Neural crest cell (in vitro differentiated cells): Measurements from ENCODE around the gene LINGO4. TPM values are rescaled to one million over a fixed set of nuclear protein-coding genes. Genes with fewer than 3 reads are reported as not detected.

ENCODE experiments used
- DNase-seq: peaks from one replicate; pipeline ENCODE4 v3.0.0; 2021; ENCODE audit warnings: low read depth, mixed read lengths, low spot score
- H3K27ac Mint-ChIP-seq: one replicate; pipeline ENCODE4 v1.8.0; 2021; ENCODE audit warnings: mild to moderate bottlenecking, mixed read lengths; ENCODE audit not compliant: unreplicated experiment
- H3K27me3 Mint-ChIP-seq: 2 replicates; pipeline ENCODE4 v1.8.0; 2021; ENCODE audit warnings: low read depth, mild to moderate bottlenecking, mixed read lengths
- H3K36me3 Mint-ChIP-seq: 2 replicates; pipeline ENCODE4 v1.8.0; 2021; ENCODE audit warnings: low read depth, mild to moderate bottlenecking, mixed read lengths
- H3K4me1 Mint-ChIP-seq: 2 replicates; pipeline ENCODE4 v1.8.0; 2021; ENCODE audit warnings: mixed read lengths
- H3K4me3 Mint-ChIP-seq: one replicate; pipeline ENCODE4 v1.8.0; 2021; ENCODE audit warnings: mild to moderate bottlenecking, mixed read lengths
- H3K9me3 Mint-ChIP-seq: 2 replicates; pipeline ENCODE4 v1.8.0; 2021; ENCODE audit warnings: mixed read lengths
- CTCF ChIP-seq: fragments of 200-600 bp; sonication (generic); conservative IDR thresholded peaks from 2 replicates; pipeline ENCODE4 v1.5.0; 2021; ENCODE audit warnings: antibody characterized with exemption, mild to moderate bottlenecking
- total RNA-seq: library from RNA; stranded (reverse); gene quantifications from 2 replicates; pipeline ENCODE4 v1.2.1, GENCODE V29; 2021

Gene LINGO4
- total RNA-seq, 1 donor from 2014 or later, result not detected

- TF ChIP-seq CTCF, result no peak
- Mint-ChIP-seq H3K4me3 (no peak overlapping the region), H3K27ac (no peak overlapping the region), H3K4me1 (peaks cover 11% of the 10 kb centered on the region), H3K9me3 (no peaks in the 10 kb centered on the region), H3K27me3 (no peaks in the 10 kb centered on the region), H3K36me3 (no peaks in the 10 kb centered on the region)
- DNase-seq, result no peak
Observed at GRCh38 chr1:151813271-151813977, 8.2 kb upstream of the LINGO4 start.

- Mint-ChIP-seq H3K4me3 (no peak overlapping the region), H3K4me1 (peaks cover 11% of the 10 kb centered on the region), H3K36me3 (no peaks in the 10 kb centered on the region), H3K9me3 (no peaks in the 10 kb centered on the region), H3K27me3 (peaks cover 12% of the 10 kb centered on the region), H3K27ac (peak overlapping the region; percentile 71)
- TF ChIP-seq CTCF, result no peak
- no peak for DNase-seq
Observed at GRCh38 chr1:151811181-151811580, 6.0 kb upstream of the LINGO4 start.

GRCh38 chr1:151809985-151810556 is 4.9 kb upstream of the LINGO4 start:
- Mint-ChIP-seq H3K27ac (no peak overlapping the region), H3K4me1 (peaks cover 11% of the 10 kb centered on the region), H3K9me3 (no peaks in the 10 kb centered on the region), H3K36me3 (no peaks in the 10 kb centered on the region), H3K4me3 (no peak overlapping the region), H3K27me3 (peaks cover 12% of the 10 kb centered on the region)
- DNase-seq, result no peak
- TF ChIP-seq CTCF, result no peak

- Mint-ChIP-seq H3K27ac (no peak overlapping the region), H3K27me3 (peaks cover 16% of the 10 kb centered on the region), H3K9me3 (no peaks in the 10 kb centered on the region), H3K4me3 (no peak overlapping the region), H3K36me3 (no peaks in the 10 kb centered on the region), H3K4me1 (peaks cover 11% of the 10 kb centered on the region)
- no peak for DNase-seq
- TF ChIP-seq CTCF, result no peak
Observed at GRCh38 chr1:151809290-151809984, 4.2 kb upstream of the LINGO4 start.

- Mint-ChIP-seq H3K4me3 (no peak overlapping the region), H3K9me3 (no peaks in the 10 kb centered on the region), H3K36me3 (no peaks in the 10 kb centered on the region), H3K27ac (no peak overlapping the region), H3K27me3 (peaks cover 26% of the 10 kb centered on the region), H3K4me1 (peaks cover 11% of the 10 kb centered on the region)
- TF ChIP-seq CTCF, result no peak
- no peak for DNase-seq
Observed at GRCh38 chr1:151807766-151808165, 2.5 kb upstream of the LINGO4 start.
